ENCODE data around the gene SVEP1.

Gene SVEP1

GRCh38 chr9:110521206-110521605 is 58.3 kb downstream of the SVEP1 start:
- no peak for DNase-seq (ENCODE audit: low spot score)

GRCh38 chr9:110520120-110520701 is 59.3 kb downstream of the SVEP1 start:
- no peak for DNase-seq (ENCODE audit: low spot score)

DNA sequence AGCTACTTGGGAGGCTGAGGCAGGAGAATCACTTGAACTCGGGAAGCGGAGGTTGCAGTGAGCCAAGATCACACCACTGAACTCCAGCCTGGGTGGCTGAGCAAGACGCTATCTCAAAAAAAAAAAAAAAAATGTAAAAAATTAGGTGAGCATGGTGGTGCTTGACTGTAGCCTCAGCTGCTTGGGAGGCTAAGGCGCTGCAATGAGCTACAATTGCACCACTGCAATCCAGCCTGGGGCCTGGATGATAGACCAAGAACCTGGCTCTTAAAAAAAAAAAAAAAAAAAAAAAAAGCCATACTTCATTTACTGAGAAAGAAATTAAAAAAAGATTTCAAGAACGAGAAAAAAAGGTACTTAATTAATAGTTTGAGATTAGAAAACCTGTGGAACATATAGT is 62.1 kb downstream of the SVEP1 start:
- no peak for DNase-seq (ENCODE audit: low spot score)

DNA sequence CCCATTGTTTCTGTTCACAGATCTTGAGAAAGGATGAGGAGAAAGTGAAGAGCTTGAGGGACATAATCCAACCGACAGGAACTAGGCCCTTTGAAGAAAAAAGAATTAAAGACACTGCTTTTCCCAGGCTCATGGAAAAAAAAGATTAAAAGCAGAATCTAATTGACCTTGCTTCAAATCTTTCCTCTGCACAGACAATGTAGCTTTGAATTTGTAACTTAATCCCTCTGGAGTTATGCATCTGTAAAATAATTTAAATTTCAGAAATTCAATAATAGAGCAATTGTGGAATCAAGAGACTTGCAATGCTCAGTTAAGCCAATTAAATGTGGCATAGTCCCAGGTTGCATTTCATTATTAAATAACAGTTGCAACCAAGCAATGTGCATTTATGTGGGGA is 64.6 kb downstream of the SVEP1 start:
- no peak for DNase-seq (ENCODE audit: low spot score)

- DNase-seq (ENCODE audit: low spot score), result no peak
Measured at GRCh38 chr9:110512817-110513216, 66.7 kb downstream of the SVEP1 start.

DNA sequence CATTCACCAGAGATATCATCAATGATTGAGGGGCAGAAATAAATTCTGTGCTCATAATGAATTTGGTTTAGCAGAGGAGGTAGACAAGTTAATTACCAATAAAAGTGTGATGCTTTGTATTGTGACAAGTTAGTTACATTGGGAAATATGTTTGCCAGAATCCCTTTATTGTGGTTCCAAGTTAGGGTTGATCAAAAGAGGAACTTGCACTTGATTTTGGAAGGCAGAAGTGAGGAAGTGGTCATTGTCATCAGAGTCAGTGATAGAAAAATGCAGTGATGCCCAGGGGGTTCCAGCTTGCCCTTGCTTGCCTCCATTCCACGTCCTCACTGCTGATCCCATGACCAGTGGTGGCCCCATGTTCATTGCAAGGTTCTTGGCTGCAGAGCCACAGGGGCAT is 69.7 kb downstream of the SVEP1 start:
- no peak for DNase-seq (ENCODE audit: low spot score)

- no peak for DNase-seq (ENCODE audit: low spot score)
Measured at GRCh38 chr9:110502842-110503241, 76.7 kb downstream of the SVEP1 start.

DNA sequence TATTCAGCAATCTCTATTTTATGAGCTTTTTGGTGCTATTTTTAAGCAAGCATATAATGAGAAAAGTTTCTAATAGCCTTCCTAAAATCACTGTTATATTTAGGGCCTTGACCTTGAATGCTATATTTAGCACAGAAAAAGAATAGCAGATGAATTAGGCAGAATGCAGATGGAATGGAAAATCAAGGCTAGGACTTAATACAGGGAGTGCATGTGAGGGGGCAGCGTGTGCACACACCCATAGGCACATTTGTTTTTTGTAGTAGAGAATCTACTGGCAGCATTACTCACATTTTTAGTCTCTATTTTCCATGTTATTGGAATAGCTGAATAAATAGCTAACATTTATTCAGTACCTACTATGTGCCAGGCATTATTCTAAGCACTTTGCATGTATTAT is 79.9 kb downstream of the SVEP1 start:
- DNase-seq (ENCODE audit: low spot score), result no peak

- no peak for DNase-seq (ENCODE audit: low spot score)
Measured at GRCh38 chr9:110487196-110487595, 92.3 kb downstream of the SVEP1 start.

- DNase-seq (ENCODE audit: low spot score), result no peak
Measured at GRCh38 chr9:110486218-110486617, 93.3 kb downstream of the SVEP1 start.

DNA sequence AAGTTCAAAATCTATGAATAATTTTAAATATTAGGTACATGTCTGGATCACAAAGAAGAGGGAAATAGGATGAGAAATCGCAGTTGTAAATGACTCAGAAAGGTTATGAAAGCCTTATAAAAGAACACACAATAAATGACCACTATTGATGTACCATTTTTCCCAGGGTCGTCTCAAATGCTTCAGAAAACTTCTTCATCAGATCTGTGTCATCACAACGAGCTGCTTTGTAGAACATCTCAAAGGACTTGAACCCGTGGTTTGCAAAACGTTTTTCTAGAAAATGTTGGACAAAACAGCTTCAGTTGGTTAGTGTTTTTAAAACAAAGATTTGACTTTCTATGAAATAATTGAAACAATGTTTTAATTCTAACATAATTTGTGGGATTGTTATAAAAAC is 100.1 kb downstream of the SVEP1 start:
- DNase-seq (ENCODE audit: low spot score), result no peak

- no peak for DNase-seq (ENCODE audit: low spot score)
Measured at GRCh38 chr9:110476251-110476650, 103.3 kb downstream of the SVEP1 start.

- no peak for DNase-seq (ENCODE audit: low spot score)
Measured at GRCh38 chr9:110472111-110472510, 107.4 kb downstream of the SVEP1 start.

- DNase-seq (ENCODE audit: low spot score), result no peak
Measured at GRCh38 chr9:110468950-110469349, 110.6 kb downstream of the SVEP1 start.

GRCh38 chr9:110465190-110465589 is 114.4 kb downstream of the SVEP1 start:
- DNase-seq (ENCODE audit: low spot score), result no peak

GRCh38 chr9:110464321-110464720 is 115.2 kb downstream of the SVEP1 start:
- DNase-seq (ENCODE audit: low spot score), result no peak

DNA sequence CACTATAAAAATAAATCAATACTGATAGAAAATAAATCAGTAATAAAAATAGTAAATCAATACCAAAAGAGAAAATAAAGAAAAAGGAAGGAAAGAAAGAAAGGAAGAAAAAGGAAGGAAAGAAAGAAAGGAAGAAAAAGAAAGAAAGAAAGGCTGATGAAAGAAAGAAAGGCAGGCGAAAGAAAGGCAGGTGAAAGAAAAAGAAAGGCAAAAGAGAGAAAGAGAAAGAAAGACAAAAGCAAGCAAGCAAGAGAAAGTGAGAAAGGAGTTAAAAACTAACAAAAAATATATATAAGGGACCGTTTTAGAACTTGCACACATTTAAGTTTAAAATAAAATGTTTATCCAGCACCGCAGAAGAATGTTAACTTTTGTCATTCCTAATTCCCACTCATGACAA is 116.0 kb downstream of the SVEP1 start:
- DNase-seq (ENCODE audit: low spot score), result no peak

GRCh38 chr9:110457245-110457644 is 122.3 kb downstream of the SVEP1 start:
- no peak for DNase-seq (ENCODE audit: low spot score)

DNA sequence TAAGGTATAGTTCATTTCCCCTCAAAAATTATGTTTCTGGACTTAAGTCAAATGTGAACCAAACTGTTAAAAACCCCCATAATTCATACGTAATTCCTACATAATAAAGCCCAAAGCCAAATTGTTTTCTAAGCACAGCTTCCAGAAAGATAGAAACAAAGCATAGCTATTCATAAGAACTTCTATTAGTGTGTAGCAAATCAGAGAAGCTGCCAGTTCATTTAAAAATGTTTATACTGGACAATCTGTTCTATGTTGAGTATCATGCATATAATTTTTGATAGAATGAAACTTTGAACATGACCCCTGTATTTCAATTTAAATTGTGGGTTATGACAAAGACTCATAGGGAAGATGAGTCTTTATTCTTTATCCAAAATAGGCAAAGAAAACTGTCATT is 122.9 kb downstream of the SVEP1 start:
- no peak for DNase-seq (ENCODE audit: low spot score)

DNA sequence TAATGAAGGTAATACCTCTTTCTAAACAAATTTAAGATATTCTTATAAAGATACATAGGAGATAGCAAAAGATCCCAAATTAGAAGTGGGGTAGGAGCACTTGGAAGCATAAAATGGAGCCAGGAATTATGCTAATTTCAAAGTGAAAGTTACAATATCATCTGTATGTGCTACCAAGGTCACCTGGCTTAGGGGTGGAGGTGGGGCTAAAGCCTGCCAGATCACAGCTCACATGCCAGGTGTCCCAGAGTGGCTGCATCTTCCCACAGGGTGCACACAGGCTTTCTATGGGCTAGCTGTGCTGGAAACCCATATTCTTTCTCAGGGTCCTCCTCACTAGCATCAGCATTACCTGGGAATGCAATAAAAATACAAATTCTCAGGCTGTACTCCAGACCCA is 123.7 kb downstream of the SVEP1 start:
- no peak for DNase-seq (ENCODE audit: low spot score)

DNA sequence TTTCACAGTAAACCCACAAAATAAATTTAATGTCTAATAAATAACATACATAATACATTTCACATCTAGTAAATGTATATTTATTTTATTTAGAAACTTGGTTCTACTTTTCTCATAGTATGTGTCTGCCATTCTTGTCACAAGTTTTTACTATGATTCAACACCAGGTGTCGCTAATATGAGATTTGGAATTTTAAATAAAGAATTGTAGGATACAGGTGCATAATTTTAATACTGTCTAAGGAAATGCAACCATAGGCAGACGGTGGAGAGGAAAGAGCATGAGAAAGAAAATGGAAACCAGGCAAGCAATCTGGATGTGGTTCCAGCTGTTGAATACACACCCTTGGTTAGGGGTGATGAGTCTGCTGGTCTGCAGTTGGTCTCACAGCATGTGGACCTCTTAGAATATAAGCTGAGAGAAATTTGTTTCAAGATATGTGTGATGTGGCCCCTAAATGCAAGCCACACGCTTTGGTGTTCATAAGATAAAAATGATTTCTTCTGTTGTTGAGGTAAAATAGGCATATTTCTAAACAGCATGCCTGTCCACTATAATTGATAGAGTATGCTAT is 127.2 kb downstream of the SVEP1 start:
- DNase-seq (ENCODE audit: low spot score), result no peak

DNA sequence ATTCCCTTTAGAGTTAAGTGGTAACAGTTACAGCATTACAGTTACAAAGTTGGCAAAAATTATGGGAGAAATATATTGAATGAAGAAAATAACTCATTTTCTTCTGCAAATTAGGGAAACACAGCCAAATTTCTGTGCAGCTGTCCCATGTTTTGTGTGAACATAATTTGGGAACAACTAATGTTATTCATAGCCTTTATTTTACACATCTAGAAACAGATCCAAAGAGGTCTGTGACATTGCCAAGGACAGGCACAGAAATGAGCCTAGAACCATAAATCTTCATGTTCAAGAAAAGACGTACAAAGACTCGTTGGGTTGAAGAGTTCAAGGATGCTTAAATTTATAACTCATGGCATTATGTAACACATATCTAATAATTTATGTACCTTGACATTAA is 127.8 kb downstream of the SVEP1 start:
- no peak for DNase-seq (ENCODE audit: low spot score)

DNA sequence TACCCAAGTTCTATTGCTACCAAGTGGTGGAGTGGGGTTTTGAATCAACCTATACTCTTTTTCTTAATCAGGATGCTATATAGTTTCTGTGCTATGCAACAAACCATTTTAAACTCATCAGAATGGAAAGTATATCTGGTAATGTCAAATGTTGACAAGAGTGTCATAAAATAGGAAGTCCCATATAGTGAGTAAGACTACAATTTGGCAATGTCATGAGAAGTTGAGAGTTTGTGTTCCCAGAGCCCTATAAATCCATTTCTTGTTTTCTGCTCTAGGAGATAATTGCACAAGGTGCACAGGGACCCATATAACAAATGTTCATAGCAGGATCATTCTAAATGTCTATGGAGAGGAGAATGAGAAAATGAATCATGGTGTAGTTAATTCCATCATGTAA is 132.1 kb downstream of the SVEP1 start:
- DNase-seq (ENCODE audit: low spot score), result no peak

- DNase-seq (ENCODE audit: low spot score), result no peak
Measured at GRCh38 chr9:110446171-110446570, 133.4 kb downstream of the SVEP1 start.

DNA sequence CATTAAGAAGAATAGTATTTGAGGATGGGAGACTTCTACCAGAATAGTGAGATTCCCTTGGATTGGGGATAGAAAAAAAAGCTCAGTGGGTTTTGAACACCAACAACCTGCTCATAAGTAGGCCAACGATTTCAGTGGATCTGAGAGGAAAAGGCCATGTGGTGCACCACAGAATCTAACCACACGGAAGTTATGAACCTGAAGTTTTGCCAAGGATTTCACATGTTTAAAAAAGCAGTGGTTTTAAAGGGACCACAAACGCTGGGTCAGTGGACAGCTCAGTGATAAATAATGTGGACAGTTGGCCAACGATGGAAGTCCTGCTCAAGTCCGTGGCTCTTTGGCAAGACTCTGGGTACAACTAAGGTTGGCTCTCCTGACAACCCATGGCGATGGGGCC is 134.6 kb downstream of the SVEP1 start:
- no peak for DNase-seq (ENCODE audit: low spot score)

Data from HuH-7.5 (cell line).